Neural cell (in vitro differentiated cells): Measurements from ENCODE around the gene FAM83F.

Experiments used
- CTCF ChIP-seq: fragments of 450-650 bp; IDR thresholded peaks from 2 replicates; pipeline ENCODE4 v1.5.1; 2014; ENCODE audit warnings: antibody characterized with exemption, mild to moderate bottlenecking, moderate library complexity; ENCODE audit not compliant: poor library complexity, severe bottlenecking
- EP300 ChIP-seq: fragments of 450-650 bp; conservative IDR thresholded peaks from 2 replicates; pipeline ENCODE4 v1.6.1; 2014; ENCODE audit warnings: antibody characterized with exemption, mild to moderate bottlenecking, moderate library complexity; ENCODE audit not compliant: poor library complexity, severe bottlenecking

GRCh38 chr22:39989633-39990032 is 5.1 kb upstream of the FAM83F start:
- TF ChIP-seq CTCF (no peak), EP300 (no peak)
